BJ (cell line): ENCODE measurements around the gene VEZF1. TPM values are rescaled to one million over a fixed set of nuclear protein-coding genes. Genes with fewer than 3 reads are reported as not detected.

Experiments
- CTCF ChIA-PET: fragments of 350-600 bp; formaldehyde crosslinking; extraction: SDS; loops from one replicate; lab custom pipeline; 2021; ENCODE audit warnings: antibody characterized with exemption, inconsistent platforms; lab: Yijun Ruan, JAX
- POLR2A ChIA-PET: fragments of 300-600 bp; sonication (Branson Sonifier 250); formaldehyde crosslinking; extraction: SDS; loops from one replicate; lab custom pipeline; 2021; ENCODE audit warnings: antibody characterized with exemption; lab: Charles Lee
- DNase-seq: peaks from one replicate; pipeline ENCODE4 v3.0.0-alpha.2; 2011; ENCODE audit warnings: low read depth
- H3K27me3 ChIP-seq: 2 replicates; pipeline ENCODE4 v1.6.0; 2011; ENCODE audit warnings: low read length; ENCODE audit not compliant: control insufficient read depth, insufficient read depth
- H3K36me3 ChIP-seq: 2 replicates; pipeline ENCODE4 v1.5.1; 2011; ENCODE audit warnings: low read length; ENCODE audit not compliant: control insufficient read depth, insufficient read depth
- H3K4me3 ChIP-seq: 2 replicates; pipeline ENCODE4 v1.5.1; 2011; ENCODE audit warnings: low read depth, mild to moderate bottlenecking, control low read depth, low read length
- polyA plus RNA-seq: library from polyadenylated mRNA; depleted of rRNA; stranded (reverse); fragments of >200 nt; gene quantifications from 2 replicates; pipeline ENCODE4 v1.2.3, GENCODE V29; 2011
- TF ChIP-seq, protein P1 (sequence below): IDR thresholded peaks from 2 replicates; pipeline ENCODE4 v1.5.1; 2011; ENCODE audit warnings: low read depth, mild to moderate bottlenecking, control low read depth, inconsistent platforms, low read length, moderate library complexity; ENCODE audit not compliant: insufficient read depth

VEZF1 gene
- polyA plus RNA-seq, 1 experiment = 27.3 TPM

DNA sequence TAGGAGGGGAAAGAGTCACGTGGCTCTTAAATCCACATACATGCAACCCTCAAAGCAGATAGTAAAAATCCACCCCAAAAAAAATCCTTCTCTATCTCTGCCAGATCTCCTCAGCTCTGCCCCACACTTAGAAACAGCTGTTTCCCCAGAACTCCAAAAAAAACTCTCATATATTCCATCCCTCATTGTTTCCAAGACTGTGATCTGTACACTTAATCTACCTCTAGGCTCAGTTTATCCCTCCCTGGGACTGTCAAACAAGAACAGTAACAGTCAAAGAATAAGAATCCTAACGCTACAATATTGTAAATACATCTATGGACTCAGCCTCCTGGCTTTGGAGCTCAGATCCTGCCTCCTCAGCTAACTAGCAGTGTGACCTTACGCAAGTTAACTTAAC is 44.4 kb downstream of the VEZF1 start:
- TF ChIP-seq, protein P1, sequence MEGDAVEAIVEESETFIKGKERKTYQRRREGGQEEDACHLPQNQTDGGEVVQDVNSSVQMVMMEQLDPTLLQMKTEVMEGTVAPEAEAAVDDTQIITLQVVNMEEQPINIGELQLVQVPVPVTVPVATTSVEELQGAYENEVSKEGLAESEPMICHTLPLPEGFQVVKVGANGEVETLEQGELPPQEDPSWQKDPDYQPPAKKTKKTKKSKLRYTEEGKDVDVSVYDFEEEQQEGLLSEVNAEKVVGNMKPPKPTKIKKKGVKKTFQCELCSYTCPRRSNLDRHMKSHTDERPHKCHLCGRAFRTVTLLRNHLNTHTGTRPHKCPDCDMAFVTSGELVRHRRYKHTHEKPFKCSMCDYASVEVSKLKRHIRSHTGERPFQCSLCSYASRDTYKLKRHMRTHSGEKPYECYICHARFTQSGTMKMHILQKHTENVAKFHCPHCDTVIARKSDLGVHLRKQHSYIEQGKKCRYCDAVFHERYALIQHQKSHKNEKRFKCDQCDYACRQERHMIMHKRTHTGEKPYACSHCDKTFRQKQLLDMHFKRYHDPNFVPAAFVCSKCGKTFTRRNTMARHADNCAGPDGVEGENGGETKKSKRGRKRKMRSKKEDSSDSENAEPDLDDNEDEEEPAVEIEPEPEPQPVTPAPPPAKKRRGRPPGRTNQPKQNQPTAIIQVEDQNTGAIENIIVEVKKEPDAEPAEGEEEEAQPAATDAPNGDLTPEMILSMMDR = no peak
- CTCF ChIA-PET = interaction anchor here (0.8 to 8.0 kb wide), 9 partner anchors 11 to 111 kb away, joined by 3 to 49 read pairs (median 4); no protein-coding TSS in a partner anchor
- no peaks in the 10 kb centered on the region for H3K36me3 ChIP-seq
- DNase-seq = no peak
- POLR2A ChIA-PET = interaction anchor here (0.7 kb wide), 1 partner anchor 46 kb away, joined by 11 read pairs; no protein-coding TSS in a partner anchor
- no peak overlapping the region for H3K4me3 ChIP-seq
- H3K27me3 ChIP-seq = no peaks in the 10 kb centered on the region

DNA sequence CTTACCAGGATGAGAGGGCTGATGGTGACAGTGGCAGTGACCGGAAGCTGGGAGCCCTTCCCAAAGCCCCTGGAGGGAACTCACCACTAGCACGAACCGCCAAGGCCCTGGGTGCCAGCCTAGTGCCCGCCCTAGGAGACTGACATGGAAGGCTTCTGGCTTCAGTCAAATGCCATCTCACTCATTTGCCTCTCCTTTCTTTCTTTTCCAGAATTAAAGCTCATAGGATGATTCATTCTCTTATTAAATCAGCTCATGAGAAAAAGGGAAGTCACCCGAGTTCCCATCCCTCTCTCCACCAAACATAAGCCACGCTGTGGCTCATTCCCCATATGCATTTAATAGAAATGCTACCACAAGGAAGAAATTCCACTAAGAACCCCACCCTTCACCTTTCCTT is 44.9 kb downstream of the VEZF1 start:
- no peaks in the 10 kb centered on the region for H3K36me3 ChIP-seq
- DNase-seq = peak; percentile 74
- ChIA-PET CTCF (interaction anchor here (0.8 to 8.0 kb wide), 9 partner anchors 11 to 111 kb away, joined by 3 to 49 read pairs (median 4); no protein-coding TSS in a partner anchor), POLR2A (no interaction called here)
- TF ChIP-seq, protein P1 = no peak
- H3K27me3 ChIP-seq = no peaks in the 10 kb centered on the region
- H3K4me3 ChIP-seq = no peak overlapping the region

DNA sequence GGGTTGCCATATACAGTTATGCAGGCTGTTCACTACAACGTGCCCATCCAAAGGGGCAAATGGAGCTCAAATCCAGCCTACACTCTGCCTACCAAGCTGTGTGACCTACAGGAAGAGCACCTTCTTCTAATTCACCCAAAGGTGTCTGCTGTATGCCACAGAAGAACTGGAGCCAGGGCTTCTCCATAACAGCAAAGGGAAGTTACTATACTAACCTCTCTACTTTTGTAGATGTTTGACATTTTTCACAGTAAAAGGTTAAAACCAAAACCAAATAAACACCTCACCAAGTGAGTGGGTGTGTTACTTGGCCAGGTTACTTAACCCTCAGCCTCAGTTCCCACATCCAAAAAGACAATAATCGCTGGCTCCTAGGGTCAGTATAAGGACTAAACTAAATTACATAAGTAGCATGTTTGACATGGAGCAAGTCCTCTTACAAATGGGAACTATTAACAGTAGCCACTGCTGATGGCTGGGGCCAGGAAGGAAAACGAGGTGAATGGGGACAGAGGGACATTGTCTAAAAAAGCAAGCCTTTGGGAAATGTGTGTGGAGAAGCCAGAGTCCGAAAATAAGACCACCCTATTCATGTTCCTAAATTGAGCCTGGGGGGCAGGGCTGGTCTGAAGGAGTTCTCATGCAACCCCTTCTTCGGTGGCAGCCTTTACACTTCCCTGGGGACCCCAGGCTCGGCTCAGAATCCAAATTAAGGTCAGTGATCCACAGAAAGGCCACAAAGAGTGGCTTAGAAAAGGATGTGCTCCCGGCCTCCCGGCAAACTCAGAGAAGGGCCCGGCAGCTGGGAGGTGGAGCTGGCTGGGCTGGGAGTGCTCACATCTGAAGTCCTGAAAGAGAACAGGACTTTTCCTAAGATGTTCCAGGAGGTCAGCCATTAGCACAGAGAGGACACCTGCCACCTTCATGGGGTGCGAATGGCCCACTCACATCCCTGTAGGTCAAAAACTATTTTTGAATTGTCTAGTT is 46.4 kb downstream of the VEZF1 start:
- no peak for DNase-seq
- POLR2A ChIA-PET = no interaction called here
- TF ChIP-seq, protein P1 = no peak
- CTCF ChIA-PET = no interaction called here
- Histone ChIP-seq H3K27me3 (no peaks in the 10 kb centered on the region), H3K36me3 (no peaks in the 10 kb centered on the region), H3K4me3 (no peak overlapping the region)

DNA sequence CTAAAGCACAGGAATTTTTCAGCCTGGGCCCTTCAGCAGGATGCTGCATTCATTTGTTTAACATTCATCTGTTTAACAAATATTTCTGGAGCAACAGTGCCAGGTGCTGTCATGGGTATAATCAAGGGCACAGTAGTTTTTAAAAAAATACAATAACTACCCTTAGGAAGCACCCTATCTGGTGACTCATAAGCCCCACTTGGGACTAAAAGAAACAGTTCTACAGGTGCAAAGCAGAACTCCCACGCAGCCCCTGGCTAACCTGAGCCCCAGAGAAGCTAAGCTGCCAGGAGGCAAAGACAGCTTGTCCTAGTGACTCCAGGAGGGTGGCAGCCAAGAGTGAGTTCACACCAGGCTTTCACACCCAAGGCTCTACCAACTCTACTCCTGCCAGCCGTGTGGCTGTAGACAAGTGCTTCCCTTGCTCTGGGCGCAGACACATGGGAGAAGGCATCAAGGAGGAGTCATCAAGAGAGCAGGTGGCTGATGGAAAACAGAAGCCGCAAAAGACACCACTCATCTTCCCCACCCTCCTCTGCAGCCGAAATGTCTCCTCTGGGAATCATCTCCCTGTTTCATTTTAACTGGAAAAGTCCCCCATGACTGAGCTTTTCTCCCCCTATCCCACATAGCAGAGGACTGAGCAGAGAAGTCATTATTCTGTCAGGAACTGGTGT is 47.3 kb downstream of the VEZF1 start:
- POLR2A ChIA-PET = no interaction called here
- no peak overlapping the region for H3K4me3 ChIP-seq
- CTCF ChIA-PET = interaction anchor here (2.0 kb wide), 1 partner anchor 48 kb away, joined by 6 read pairs; no protein-coding TSS in a partner anchor
- no peak for DNase-seq
- H3K36me3 ChIP-seq = no peaks in the 10 kb centered on the region
- H3K27me3 ChIP-seq = no peaks in the 10 kb centered on the region
- TF ChIP-seq, protein P1 = no peak

DNA sequence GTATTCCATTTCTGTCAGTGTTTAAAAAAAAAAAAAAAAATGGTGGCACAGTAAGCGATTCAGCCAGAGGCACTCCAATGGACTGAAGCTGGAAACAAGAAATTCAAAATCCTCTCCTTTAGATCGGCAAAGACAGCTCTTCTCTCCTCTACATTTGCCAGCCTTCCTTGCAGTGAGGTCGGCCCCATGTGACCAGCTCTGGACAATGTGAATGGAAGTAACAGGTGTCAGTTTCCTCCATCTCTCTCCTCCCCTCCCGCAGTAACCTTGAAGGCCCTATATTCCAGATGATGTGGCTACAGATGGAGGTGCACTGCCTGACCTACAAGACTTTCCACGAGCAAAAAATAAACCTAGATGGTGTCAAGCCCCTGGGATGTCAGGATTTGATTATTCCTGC is 47.8 kb downstream of the VEZF1 start:
- DNase-seq = no peak
- CTCF ChIA-PET = interaction anchor here (0.6 to 2.0 kb wide), 2 partner anchors 47 to 82 kb away, joined by 4 to 6 read pairs; no protein-coding TSS in a partner anchor
- TF ChIP-seq, protein P1 = no peak

More for the DNA sequence above, 47.8 kb downstream of the VEZF1 start:
- POLR2A ChIA-PET = no interaction called here
- no peak overlapping the region for H3K4me3 ChIP-seq
- no peaks in the 10 kb centered on the region for H3K36me3 ChIP-seq
- H3K27me3 ChIP-seq = no peaks in the 10 kb centered on the region
